HL-60 (cell line): ENCODE data around the gene TRAF5.

Experiments used
- CTCF ChIP-seq: IDR thresholded peaks from one replicate; pipeline ENCODE4 v1.5.1; 2011; ENCODE audit warnings: low read length, control low read depth, inconsistent platforms; ENCODE audit not compliant: insufficient read depth
- POLR2AphosphoS5 ChIP-seq: IDR thresholded peaks from 2 replicates; pipeline ENCODE4 v1.6.1; 2012; ENCODE audit warnings: low read depth
- REST ChIP-seq: IDR thresholded peaks from 2 replicates; pipeline ENCODE4 v1.6.1; 2012; ENCODE audit warnings: low read depth; ENCODE audit not compliant: insufficient replicate concordance
- SPI1 ChIP-seq: IDR thresholded peaks from 2 replicates; pipeline ENCODE4 v1.6.1; 2012; ENCODE audit warnings: low read depth, mild to moderate bottlenecking, borderline replicate concordance

- no peak for TF ChIP-seq CTCF
- no peak for TF ChIP-seq SPI1
- no peak for TF ChIP-seq POLR2AphosphoS5
- no peak for TF ChIP-seq REST
Observed at GRCh38 chr1:211375146-211375818, 48.6 kb downstream of the TRAF5 start.
